Thyroid gland (tissue), 4 donors: ENCODE results near the gene SYNGR4. TPM values are rescaled to one million over a fixed set of nuclear protein-coding genes. Genes with fewer than 3 reads are reported as not detected.

ENCODE experiments used
- DNase-seq, 2 donors: peaks; one replicate each; pipeline ENCODE4 v3.0.0-alpha.2; 2019
- H3K27ac ChIP-seq, 3 donors: fragments of 200-600 bp; sonication (generic); 1 replicate in 2 of 3; 2 replicates in 1 of 3; pipeline ENCODE4 v1.5.1; 2016 to 2019; ENCODE audit warnings: mild to moderate bottlenecking in 1 of 3, moderate library complexity in 1 of 3
- H3K27me3 ChIP-seq: fragments of 200-600 bp; sonication (generic); one replicate; pipeline ENCODE4 v1.5.1; 2019
- H3K36me3 ChIP-seq, 2 donors: fragments of 200-600 bp; sonication (generic); one replicate each; pipeline ENCODE4 v1.5.1; 2016 to 2019
- H3K4me1 ChIP-seq, 2 donors: fragments of 200-600 bp; sonication (generic); one replicate each; pipeline ENCODE4 v1.5.1; 2017 to 2019
- H3K4me3 ChIP-seq, 3 donors: fragments of 200-600 bp; sonication (generic); replicated peaks in 1 of 3; 1 replicate in 2 of 3; 2 replicates in 1 of 3; pipeline ENCODE4 v1.5.1; 2016; ENCODE audit warnings: mild to moderate bottlenecking in 1 of 3
- H3K9me3 ChIP-seq: fragments of 200-600 bp; sonication (generic); one replicate; pipeline ENCODE4 v1.5.1; 2017
- CTCF ChIP-seq, 6 experiments: fragments of 200-600 bp in 3 of 6; fragments of 450-650 bp in 3 of 6; sonication (generic) in 3 of 6; IDR thresholded peaks; one replicate each; pipeline ENCODE4 v1.5.1; 2016 to 2019; ENCODE audit warnings: antibody characterized with exemption in 6 of 6, mild to moderate bottlenecking in 2 of 6, inconsistent platforms in 1 of 6, moderate library complexity in 1 of 6
- POLR2A ChIP-seq, 2 donors: fragments of 450-650 bp; IDR thresholded peaks; one replicate each; pipeline ENCODE4 v1.6.1; 2017; ENCODE audit warnings: antibody characterized with exemption in 2 of 2, mild to moderate bottlenecking in 2 of 2, moderate library complexity in 1 of 2
- WGBS, 2 donors: methylation state at CpG; one replicate each; pipeline ENCODE4 v1.1.5; 2017; 5-methylcytosine and 5-hydroxymethylcytosine counted together
- intact Hi-C: fragments of 100-400 bp; cut with DNase I; formaldehyde crosslinking; loops from one replicate; pipeline ENCODE4 v1.15.1; 2023
- total RNA-seq, 4 donors: library from RNA; depleted of rRNA; stranded (reverse); fragments of >200 nt; gene quantifications; one replicate each; pipeline ENCODE4 v1.2.3, GENCODE V29; 2016

SYNGR4 gene
- total RNA-seq, 4 donors from 2014 or later, result not detected

- intact Hi-C loops, result loop anchor here (10.0 kb wide), 1 partner anchor 49 kb away; the partner anchor contains the start of gene GRWD1
- Histone ChIP-seq H3K36me3 (no peaks in the 10 kb centered on the region), H3K9me3 (no peaks in the 10 kb centered on the region), H3K4me1 (peaks cover 6 to 18% of the 10 kb centered on the region in 2 donors), H3K27me3 (peaks cover 32% of the 10 kb centered on the region), H3K27ac (no peak overlapping the region), H3K4me3 (no peak overlapping the region)
- no peak for DNase-seq
- TF ChIP-seq POLR2A (IDR thresholded peaks at IDR 0.05) (no peak), CTCF (IDR thresholded peaks at IDR 0.05) (no peak)
- 45% methylated on average over 24 of the region's 24 CpGs for WGBS, 2 donors
Measured at GRCh38 chr19:48396016-48396823, 32.1 kb downstream of the SYNGR4 start.

- intact Hi-C loops, result loop anchor here (10.0 kb wide), 1 partner anchor 48 kb away; the partner anchor contains the start of gene GRWD1
- no peak for TF ChIP-seq POLR2A (IDR thresholded peaks at IDR 0.05)
- no peak for TF ChIP-seq CTCF (IDR thresholded peaks at IDR 0.05)
- H3K4me3 ChIP-seq, result no peak overlapping the region
- no peaks in the 10 kb centered on the region for H3K9me3 ChIP-seq
- no peak for DNase-seq
- no peaks in the 10 kb centered on the region for H3K36me3 ChIP-seq
- H3K4me1 ChIP-seq, result peaks cover 6 to 15% of the 10 kb centered on the region in 2 donors
- WGBS, 2 donors, result 45 to 52% methylated on average over 2 of the region's 2 CpGs
- no peak overlapping the region for H3K27ac ChIP-seq
- peaks cover 32% of the 10 kb centered on the region for H3K27me3 ChIP-seq
Measured at GRCh38 chr19:48396824-48397176, 32.6 kb downstream of the SYNGR4 start.

GRCh38 chr19:48397263-48398101, 33.3 kb downstream of the SYNGR4 start:
- peaks cover 6 to 14% of the 10 kb centered on the region in 2 donors for H3K4me1 ChIP-seq
- intact Hi-C loops, result loop anchor here (10.0 kb wide), 1 partner anchor 47 kb away; the partner anchor contains the start of gene GRWD1
- no peaks in the 10 kb centered on the region for H3K36me3 ChIP-seq
- peak overlapping the region in 1 of 3 donors; percentile 27 for H3K4me3 ChIP-seq
- peaks cover 32% of the 10 kb centered on the region for H3K27me3 ChIP-seq
- WGBS, 2 donors, result 46 to 47% methylated on average over 22 of the region's 22 CpGs
- H3K9me3 ChIP-seq, result no peaks in the 10 kb centered on the region
- TF ChIP-seq CTCF (IDR thresholded peaks at IDR 0.05) (no peak), POLR2A (IDR thresholded peaks at IDR 0.05) (no peak)
- no peak for DNase-seq
- no peak overlapping the region for H3K27ac ChIP-seq

- Histone ChIP-seq H3K36me3 (no peaks in the 10 kb centered on the region), H3K9me3 (no peaks in the 10 kb centered on the region), H3K27ac (no peak overlapping the region), H3K4me3 (peak overlapping the region in 1 of 3 donors; percentile 27), H3K27me3 (peaks cover 32% of the 10 kb centered on the region), H3K4me1 (peaks cover 6 to 14% of the 10 kb centered on the region in 2 donors)
- DNase-seq, result no peak
- 4 to 5% methylated on average over 16 to 17 of the region's 17 CpGs for WGBS, 2 donors
- TF ChIP-seq CTCF (IDR thresholded peaks at IDR 0.05), result no peak
- TF ChIP-seq POLR2A (IDR thresholded peaks at IDR 0.05), result no peak
- intact Hi-C loops, result loop anchor here (10.0 kb wide), 1 partner anchor 47 kb away; the partner anchor contains the start of gene GRWD1
Measured at GRCh38 chr19:48398102-48398374, 33.9 kb downstream of the SYNGR4 start.
